Neuron (in vitro differentiated cells): ENCODE measurements around the gene TAF4B.
"Not testable (repeated sequence)": the region's sequence is repeated elsewhere in the genome, so short reads cannot be mapped to it uniquely, and the experiment has no call there.

Source experiments
- H2AFZ ChIP-seq: one replicate; pipeline ENCODE4 v1.6.1; 2013; ENCODE audit warnings: low read depth, mild to moderate bottlenecking, inconsistent platforms, low read length, moderate library complexity
- H3K27me3 ChIP-seq: one replicate; pipeline ENCODE4 v1.6.1; 2013; ENCODE audit warnings: low read length; ENCODE audit not compliant: insufficient read depth
- H3K36me3 ChIP-seq: one replicate; pipeline ENCODE4 v1.6.1; 2013; ENCODE audit warnings: low read length; ENCODE audit not compliant: insufficient read depth
- H3K4me1 ChIP-seq: one replicate; pipeline ENCODE4 v1.6.1; 2013; ENCODE audit warnings: low read length; ENCODE audit not compliant: insufficient read depth
- H3K4me3 ChIP-seq: 2 replicates; pipeline ENCODE4 v1.5.1; 2013; ENCODE audit warnings: mild to moderate bottlenecking, low read length, moderate library complexity
- H3K9me3 ChIP-seq: one replicate; pipeline ENCODE4 v1.6.1; 2013; ENCODE audit warnings: low read length

Gene TAF4B

DNA sequence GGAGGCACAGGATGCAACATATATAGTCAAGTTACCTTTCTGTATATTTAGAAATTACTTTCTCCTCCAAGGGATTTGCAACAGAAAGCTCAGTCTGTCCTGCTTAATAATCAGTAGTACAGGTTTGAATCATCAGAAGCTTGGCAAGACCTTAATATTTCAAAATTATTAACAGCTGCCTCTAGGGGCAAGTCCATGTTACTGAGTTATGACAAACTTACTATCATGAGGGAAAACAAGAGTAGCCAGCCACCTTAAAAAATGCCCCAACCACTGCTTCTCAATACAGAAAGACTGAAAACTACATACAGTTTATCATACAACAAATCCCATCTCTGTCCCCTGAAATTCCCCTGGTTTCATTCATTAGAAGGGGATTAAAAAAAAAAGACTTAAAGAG lies 28.6 kb downstream of the TAF4B start:
- H3K4me1 ChIP-seq, H3K4me3 ChIP-seq, H3K27me3 ChIP-seq, H3K9me3 ChIP-seq, H2AFZ ChIP-seq, H3K36me3 ChIP-seq: not testable (repeated sequence)

DNA sequence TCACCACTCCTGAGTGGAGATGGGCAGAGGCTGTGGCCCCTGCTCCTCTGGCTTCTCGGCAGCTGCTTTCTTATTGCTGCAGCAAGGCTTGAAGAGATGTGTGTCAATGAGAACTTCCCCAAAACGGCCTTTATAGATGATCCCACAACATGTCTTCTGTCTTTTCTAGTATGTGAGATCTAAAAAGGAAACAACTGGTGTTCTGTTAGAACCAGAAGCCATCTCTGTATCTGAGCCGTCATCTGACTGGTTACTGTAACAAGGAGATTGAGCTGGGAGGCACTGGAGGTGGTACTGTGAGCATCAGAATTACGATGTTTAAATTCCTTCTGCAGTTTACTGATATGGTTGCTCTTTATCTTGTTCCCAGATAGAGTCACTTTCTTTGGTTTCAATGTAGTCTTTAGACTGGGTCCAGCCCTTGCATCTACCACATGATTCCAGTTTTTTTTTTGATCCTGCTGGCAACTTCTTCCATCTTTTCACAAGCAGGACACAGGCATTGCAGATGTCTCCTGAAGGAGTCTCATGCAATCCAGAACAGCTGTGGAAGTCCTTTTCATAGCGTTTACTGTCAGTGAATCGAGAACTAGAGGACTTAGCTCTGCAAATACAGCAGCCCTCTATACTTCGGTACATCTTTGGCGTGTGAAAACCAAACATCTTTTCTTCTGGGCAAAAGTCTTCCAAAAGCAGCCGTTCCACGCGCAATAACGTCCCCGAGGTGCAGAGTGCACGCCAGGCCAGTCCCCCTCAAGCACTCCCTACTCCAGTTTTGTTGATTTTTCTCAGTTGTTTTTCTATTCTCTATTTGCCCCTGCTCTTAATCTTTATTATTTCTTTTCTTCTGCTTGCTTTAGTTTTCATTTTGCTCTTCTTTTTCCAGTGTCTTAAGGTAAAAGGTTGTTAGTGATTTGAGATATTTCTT lies 29.7 kb downstream of the TAF4B start:
- H3K27me3 ChIP-seq = no peaks in the 10 kb centered on the region
- H3K4me1 ChIP-seq = no peaks in the 10 kb centered on the region
- no peaks in the 10 kb centered on the region for H3K9me3 ChIP-seq
- H2AFZ ChIP-seq = no peak overlapping the region
- no peak overlapping the region for H3K4me3 ChIP-seq
- no peaks in the 10 kb centered on the region for H3K36me3 ChIP-seq

DNA sequence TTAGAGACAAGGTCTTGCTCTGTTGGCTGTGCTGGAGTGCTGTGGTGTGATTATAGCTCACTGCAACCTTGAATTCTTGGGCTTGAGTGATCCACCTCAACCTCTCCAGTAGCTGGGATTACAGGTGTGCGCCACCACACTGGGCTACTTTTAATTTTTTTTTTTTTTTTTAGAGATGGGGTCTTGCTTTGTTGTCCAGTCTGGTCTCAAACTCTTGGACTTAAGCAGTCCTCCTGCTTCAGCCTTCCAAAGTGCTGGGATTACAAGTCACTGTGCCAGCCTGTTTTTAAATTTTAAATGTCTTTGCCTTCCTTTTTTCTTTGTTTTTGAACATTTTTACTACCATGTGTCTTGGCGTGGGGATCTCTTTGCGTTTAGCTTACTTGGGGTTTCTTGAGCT lies 32.5 kb downstream of the TAF4B start:
- H3K4me1 ChIP-seq = no peaks in the 10 kb centered on the region
- H3K36me3 ChIP-seq = no peaks in the 10 kb centered on the region
- H3K27me3 ChIP-seq = no peaks in the 10 kb centered on the region
- H3K4me3 ChIP-seq = no peak overlapping the region
- no peak overlapping the region for H2AFZ ChIP-seq
- no peaks in the 10 kb centered on the region for H3K9me3 ChIP-seq

DNA sequence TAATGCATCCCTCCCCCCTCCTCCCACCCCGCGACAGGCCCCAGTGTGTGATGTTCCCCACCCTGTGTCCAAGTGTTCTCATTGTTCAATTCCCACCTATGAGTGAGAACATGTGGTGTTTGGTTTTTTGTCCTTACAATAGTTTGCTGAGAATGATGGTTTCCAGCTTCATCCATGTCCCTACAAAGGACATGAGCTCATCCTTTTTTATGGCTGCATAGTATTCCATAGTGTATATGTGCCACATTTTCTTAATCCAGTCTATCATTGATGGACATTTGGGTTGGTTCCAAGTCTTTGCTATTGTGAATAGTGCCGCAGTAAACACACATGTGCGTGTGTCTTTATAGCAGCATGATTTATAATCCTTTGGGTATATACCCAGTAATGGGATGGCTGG lies 33.2 kb downstream of the TAF4B start:
- H3K4me1 ChIP-seq, H3K36me3 ChIP-seq, H3K9me3 ChIP-seq, H3K4me3 ChIP-seq, H2AFZ ChIP-seq, H3K27me3 ChIP-seq: not testable (repeated sequence)

DNA sequence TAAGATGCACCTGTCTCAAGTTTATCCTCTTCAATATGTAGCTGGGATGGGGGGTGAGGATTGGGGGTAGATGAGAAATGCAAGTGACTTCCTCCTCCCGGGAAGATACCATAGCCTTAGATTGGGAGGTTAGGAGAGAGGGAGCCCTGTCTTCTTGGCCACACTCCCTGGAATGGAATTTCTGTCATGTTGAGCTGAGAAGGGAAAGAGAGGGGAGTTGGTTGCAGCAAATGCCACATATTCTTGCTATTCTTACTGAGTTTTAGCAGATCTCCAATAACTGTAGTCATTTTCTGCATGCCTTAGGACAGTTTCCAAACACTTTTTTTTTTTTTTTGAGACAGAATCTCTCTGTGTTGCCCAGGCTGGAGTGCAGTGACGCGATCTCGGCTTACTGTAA lies 35.9 kb downstream of the TAF4B start:
- no peak overlapping the region for H2AFZ ChIP-seq
- H3K4me3 ChIP-seq = no peak overlapping the region
- H3K4me1 ChIP-seq = no peaks in the 10 kb centered on the region
- no peaks in the 10 kb centered on the region for H3K9me3 ChIP-seq
- H3K27me3 ChIP-seq = no peaks in the 10 kb centered on the region
- no peaks in the 10 kb centered on the region for H3K36me3 ChIP-seq

DNA sequence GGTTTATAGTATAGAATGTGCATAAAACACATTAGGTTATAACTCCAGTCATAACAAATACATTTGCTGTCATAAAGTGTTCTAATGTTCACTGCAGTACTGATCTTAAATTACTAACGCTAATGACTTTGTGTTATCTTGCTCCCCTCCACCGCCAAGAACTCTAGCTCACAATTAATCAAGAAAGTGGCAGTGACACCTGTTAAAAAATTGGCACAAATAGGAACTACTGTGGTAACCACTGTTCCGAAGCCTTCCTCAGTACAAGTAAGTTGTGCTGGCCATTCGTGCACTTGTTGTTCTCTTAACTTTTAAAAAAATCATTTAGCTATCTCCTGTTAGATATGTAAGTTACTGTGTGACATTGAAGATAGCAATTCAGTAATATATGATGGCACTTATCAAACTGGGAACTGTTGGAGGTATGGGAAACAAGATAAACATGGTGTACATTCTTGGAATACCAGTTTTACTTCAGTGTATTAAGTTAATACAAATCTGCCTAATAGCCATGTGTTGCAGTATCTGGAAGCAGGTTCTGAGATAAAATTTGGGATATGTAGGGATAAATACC lies 41.2 kb downstream of the TAF4B start:
- H2AFZ ChIP-seq = no peak overlapping the region
- H3K4me1 ChIP-seq = no peaks in the 10 kb centered on the region
- H3K27me3 ChIP-seq = no peaks in the 10 kb centered on the region
- H3K9me3 ChIP-seq = no peaks in the 10 kb centered on the region
- no peaks in the 10 kb centered on the region for H3K36me3 ChIP-seq
- no peak overlapping the region for H3K4me3 ChIP-seq

DNA sequence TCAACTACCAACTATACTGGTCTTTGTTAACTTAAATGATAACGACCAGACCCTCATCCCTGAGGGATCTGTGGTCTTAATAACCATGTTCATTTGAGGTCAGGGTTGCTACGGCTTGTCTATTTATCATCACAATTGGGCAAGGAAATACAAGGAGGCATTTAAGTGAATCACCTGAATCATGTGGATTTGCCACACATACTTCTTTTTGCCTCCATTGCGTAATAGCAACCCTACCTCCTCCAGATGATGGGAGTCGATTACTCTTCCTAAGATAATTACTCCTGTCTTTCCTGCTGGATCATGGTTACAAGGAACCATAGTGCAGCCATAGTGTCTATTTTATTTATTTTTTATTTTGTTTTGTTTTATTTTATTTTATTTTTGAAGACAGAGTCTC lies 42.2 kb downstream of the TAF4B start:
- no peaks in the 10 kb centered on the region for H3K27me3 ChIP-seq
- H2AFZ ChIP-seq = no peak overlapping the region
- no peaks in the 10 kb centered on the region for H3K36me3 ChIP-seq
- no peaks in the 10 kb centered on the region for H3K9me3 ChIP-seq
- no peak overlapping the region for H3K4me3 ChIP-seq
- no peaks in the 10 kb centered on the region for H3K4me1 ChIP-seq

DNA sequence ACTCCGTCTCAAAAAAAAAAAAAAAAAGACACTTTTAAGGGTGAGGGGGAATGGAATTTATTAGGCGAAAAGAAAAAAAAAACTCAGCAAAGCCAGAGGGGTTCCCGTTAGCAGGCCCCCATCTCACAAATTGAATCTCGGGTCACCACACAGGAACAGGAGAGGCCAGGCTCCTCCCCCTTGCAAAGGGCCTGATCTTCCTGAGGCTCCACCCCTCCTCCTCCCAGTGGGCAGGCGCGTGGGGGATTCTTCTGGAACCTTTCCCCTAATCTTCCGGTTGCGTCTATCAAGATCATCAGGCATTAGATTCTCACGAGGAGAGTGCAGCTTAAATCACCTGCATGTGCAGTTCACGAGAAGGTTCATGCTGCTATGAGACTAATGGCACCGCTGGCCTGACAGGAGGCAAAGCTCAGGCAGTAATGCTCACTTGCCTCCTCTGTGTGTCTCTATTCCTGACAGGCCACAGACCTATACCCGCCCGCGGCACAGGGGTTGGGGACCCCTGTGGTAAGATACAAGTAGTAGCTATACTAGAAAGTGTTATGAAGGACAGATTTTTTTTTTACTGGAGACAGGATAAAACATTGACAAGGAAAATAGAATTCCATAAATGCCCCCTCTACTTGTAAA lies 45.8 kb downstream of the TAF4B start:
- no peak overlapping the region for H3K4me3 ChIP-seq
- H3K4me1 ChIP-seq = no peaks in the 10 kb centered on the region
- H3K27me3 ChIP-seq = no peaks in the 10 kb centered on the region
- no peaks in the 10 kb centered on the region for H3K36me3 ChIP-seq
- H3K9me3 ChIP-seq = no peaks in the 10 kb centered on the region
- H2AFZ ChIP-seq = no peak overlapping the region

DNA sequence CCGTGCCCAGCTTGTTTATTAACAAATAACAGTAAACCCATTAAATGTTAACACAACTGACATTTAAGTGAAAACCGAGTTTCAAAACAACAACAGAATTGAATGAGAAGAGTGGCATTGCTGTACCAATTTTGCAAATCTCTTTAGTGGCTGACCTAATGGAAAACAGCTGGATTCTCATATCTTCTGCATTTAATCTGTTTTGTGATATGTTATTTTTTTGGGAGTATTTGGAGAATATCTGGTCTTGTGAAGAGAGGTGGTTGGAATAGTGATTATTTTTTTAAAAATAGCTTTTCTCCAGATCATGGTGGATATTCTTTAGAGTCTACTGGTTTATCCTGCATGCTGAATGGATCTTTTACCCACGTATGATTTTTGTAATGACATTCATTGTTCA lies 51.1 kb downstream of the TAF4B start:
- Histone ChIP-seq H3K9me3 (no peaks in the 10 kb centered on the region), H2AFZ (no peak overlapping the region), H3K27me3 (no peaks in the 10 kb centered on the region), H3K36me3 (no peaks in the 10 kb centered on the region), H3K4me1 (no peaks in the 10 kb centered on the region), H3K4me3 (no peak overlapping the region)

DNA sequence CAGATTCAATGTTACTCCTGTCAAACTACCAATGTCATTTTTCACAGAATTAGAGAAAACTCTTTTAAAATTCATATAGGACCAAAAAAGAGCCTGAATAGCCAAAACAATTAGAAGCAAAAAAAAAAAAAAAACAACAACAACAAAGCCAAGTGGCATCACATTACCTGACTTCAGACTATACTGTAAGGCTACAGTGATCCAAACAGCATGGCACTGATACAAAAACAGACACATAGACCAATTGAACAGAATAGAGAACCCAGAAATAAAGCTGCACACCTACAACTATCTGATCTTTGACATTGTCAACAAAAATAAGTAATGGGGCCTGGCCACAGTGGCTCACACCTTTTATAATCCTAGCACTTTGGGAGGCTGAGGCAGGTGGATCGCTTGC lies 53.2 kb downstream of the TAF4B start:
- Histone ChIP-seq H3K4me3 (no peak overlapping the region), H3K4me1 (no peaks in the 10 kb centered on the region), H3K27me3 (no peaks in the 10 kb centered on the region), H2AFZ (no peak overlapping the region), H3K9me3 (peaks cover 2% of the 10 kb centered on the region), H3K36me3 (no peaks in the 10 kb centered on the region)

DNA sequence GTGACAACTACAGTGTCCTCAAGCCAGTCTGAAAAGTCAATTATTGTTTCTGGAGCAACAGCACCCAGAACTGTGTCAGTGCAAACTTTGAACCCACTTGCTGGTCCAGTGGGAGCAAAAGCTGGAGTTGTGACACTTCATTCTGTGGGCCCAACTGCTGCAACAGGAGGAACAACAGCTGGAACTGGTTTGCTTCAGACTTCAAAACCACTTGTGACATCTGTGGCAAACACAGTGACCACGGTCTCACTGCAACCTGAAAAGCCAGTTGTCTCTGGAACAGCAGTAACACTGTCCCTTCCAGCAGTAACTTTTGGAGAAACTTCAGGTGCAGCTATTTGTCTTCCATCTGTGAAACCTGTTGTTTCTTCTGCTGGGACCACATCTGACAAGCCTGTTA lies 59.8 kb downstream of the TAF4B start:
- H3K27me3 ChIP-seq = no peaks in the 10 kb centered on the region
- peaks cover 2% of the 10 kb centered on the region for H3K9me3 ChIP-seq
- no peak overlapping the region for H3K4me3 ChIP-seq
- peaks cover 6% of the 10 kb centered on the region for H3K4me1 ChIP-seq
- no peak overlapping the region for H2AFZ ChIP-seq
- H3K36me3 ChIP-seq = no peaks in the 10 kb centered on the region

DNA sequence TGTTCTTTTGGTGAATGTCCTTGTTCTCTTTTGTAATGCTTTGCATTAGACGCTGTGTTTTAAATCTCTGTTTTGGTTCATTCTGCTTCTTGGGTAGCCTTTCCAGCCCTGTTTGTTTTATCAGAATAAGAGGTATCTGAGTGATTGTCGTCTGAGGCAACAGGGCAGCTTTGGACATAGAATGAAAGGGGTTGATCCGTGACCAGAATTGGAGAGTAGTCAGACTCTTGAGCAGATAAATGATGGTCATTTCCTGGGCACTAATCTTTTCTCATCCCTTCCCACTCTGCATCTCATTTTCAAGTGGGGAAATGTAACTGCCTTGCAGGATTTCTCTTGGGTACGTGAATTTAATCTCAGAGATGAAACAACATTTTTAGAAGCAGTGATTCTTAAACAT lies 61.4 kb downstream of the TAF4B start:
- no peak overlapping the region for H2AFZ ChIP-seq
- H3K27me3 ChIP-seq = no peaks in the 10 kb centered on the region
- no peak overlapping the region for H3K4me3 ChIP-seq
- peaks cover under 1% of the 10 kb centered on the region for H3K9me3 ChIP-seq
- H3K36me3 ChIP-seq = no peaks in the 10 kb centered on the region
- H3K4me1 ChIP-seq = peaks cover 6% of the 10 kb centered on the region

DNA sequence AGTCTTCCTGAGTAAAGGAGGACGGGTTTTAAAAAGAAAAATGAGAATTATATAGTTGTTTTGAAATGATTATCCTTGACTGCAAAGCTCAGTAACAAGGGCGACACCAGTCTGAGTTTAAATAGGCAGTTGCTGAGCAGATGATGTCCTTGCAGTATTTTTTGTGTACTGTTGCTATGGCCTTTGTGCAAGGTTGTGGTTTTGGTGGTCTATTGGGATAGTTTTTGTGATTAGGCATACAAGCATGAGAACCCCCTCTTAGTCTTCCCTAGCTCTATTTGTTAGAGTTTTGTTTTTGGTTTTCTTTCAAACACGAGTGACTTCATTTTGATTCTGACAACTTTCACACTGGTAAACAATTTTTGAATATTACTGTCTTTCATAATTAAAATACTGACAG lies 64.1 kb downstream of the TAF4B start:
- Histone ChIP-seq H3K36me3 (no peaks in the 10 kb centered on the region), H3K9me3 (no peaks in the 10 kb centered on the region), H2AFZ (no peak overlapping the region), H3K27me3 (no peaks in the 10 kb centered on the region), H3K4me1 (peaks cover 6% of the 10 kb centered on the region), H3K4me3 (no peak overlapping the region)
